Pericardium fibroblast (primary cell): ENCODE results near the gene CFAP20. TPM values are rescaled to one million over a fixed set of nuclear protein-coding genes. Genes with fewer than 3 reads are reported as not detected.

Source experiments
- total RNA-seq: library from RNA; depleted of rRNA; stranded (reverse); fragments of >200 nt; gene quantifications from 2 replicates; pipeline ENCODE4 v1.2.3, GENCODE V29; 2015

CFAP20 gene
- total RNA-seq, result 26.5 and 38.3 TPM in 2 replicates

GRCh38 chr16:58129097-58129936, at the start of gene CFAP20:
TSS of gene CFAP20 (minus strand) at chr16:58129381. CDS start at chr16:58129115, 266 bp downstream.

Other genes with a start within 250 kb of the CFAP20 start
- not detected in 2 replicates for gene CNGB1, start 158.3 kb downstream of the CFAP20 start, total RNA-seq
- 7.5 and 9.8 TPM in 2 replicates for gene ZNF319, start 128.7 kb downstream of the CFAP20 start, total RNA-seq
- gene USB1, start 128.0 kb downstream of the CFAP20 start, total RNA-seq, result 12.1 and 12.8 TPM in 2 replicates
- 5.3 and 8.1 TPM in 2 replicates for gene MMP15, start 103.6 kb downstream of the CFAP20 start, total RNA-seq
- 17.4 and 23.2 TPM in 2 replicates for gene CSNK2A2, start 68.7 kb upstream of the CFAP20 start, total RNA-seq
- not detected in 2 replicates for gene PRSS54, start 165.6 kb upstream of the CFAP20 start, total RNA-seq